Measurements from ENCODE around the gene PNMT.
"Not testable (repeated sequence)": the region's sequence is repeated elsewhere in the genome, so short reads cannot be mapped to it uniquely, and the experiment has no call there.

The PNMT gene

DNA sequence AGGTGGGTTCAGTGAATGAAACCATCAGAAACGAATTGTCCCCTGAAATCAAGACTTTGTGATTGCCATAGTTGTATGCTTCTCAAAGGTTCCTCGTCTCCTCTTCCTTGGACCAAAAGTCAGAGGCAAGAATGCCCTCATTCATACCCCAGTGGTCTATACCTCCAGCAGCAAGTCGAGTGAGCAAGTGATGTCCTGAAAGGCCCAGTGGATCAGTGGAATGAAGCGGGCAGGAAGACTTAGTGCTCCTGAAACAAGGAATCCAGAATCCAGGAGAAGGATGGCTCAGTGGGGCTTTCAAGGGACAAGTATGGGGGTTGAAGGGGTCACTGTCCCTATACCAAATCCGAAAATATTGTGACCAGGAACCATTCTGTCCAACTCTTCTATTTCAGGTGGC, 26.3 kb downstream of the PNMT start:
- DNase-seq, result no peak

DNA sequence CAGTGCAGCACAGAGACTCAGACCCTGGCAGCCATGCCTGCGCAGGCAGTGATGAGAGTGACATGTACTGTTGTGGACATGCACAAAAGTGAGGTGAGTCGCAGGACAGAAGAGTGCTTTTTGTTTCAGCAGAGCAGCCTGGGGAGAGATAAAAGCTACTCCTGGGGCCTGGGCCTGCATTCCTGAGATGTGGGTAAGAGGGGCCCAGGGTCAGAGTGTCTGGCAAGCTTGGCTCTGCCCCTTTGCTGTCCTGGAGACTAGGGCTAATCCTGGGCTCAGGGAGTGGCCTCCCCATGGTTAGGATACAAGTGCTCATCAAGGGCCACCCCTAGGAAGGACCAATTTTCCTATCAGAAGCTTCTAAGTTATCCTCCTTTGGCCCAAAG, 26.8 kb downstream of the PNMT start:
- no peak for DNase-seq

DNA sequence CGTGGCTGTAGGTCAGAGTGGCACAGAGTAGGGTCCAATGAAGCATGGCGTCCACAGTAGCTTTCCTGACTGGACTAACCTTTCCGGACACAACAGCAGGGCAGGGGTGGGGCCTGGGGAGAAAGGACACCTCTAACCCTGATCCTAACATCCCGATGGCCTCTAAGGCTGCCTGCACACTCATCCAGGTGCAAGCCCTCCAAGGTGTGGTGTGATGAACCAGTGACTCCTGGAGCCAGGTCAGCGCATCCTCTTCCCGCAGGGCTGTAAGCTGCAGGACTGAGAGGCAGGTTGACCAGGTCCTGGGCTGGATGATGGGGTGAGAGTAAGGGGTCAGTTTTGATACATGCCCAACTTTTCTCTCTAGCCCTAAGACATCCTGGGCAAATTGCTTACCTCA, 28.5 kb downstream of the PNMT start:
- no peak for DNase-seq

DNA sequence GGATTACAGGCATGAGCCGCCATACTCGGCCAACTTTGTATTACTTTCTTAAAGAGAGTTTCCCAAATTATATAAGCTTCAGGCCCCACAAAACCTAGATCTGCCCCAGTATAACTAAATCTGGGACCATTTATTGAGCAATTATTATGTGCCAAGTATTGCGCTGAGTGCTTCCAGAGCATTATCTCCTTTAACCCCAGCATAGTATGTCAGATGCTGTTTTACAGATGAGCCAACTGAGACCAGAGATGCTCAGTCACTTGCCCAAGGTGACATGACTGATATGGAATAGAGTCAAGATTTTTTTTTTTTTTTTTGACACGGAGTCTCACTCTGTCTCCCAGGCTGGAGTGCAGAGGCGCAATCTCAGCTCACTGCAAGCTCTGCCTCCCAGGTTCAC, 29.7 kb downstream of the PNMT start:
- DNase-seq, result no peak

DNA sequence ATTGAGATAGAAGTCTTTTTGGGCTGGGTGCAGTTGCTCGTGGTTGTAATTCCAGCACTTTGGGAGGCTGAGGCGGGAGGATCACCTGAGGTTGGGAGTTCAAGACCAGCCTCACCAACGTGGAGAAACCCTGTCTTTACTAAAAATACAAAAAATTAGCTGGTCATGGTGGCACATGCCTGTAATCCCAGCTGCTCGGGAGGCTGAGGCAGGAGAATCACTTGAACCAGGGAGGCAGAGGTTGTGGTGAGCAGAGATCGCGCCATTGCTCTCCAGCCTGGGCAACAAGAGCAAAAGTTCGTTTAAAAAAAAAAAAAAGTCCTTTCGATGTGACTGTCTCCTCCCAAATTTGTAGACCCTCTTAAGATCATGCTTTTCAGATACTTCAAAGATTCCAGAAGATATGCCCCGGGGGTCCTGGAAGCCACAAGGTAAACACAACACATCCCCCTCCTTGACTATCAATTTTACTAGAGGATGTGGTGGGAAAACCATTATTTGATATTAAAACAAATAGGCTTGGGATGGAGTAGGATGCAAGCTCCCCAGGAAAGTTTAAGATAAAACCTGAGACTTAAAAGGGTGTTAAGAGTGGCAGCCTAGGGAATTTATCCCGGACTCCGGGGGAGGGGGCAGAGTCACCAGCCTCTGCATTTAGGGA, 31.0 kb downstream of the PNMT start:
- DNase-seq, result not testable (repeated sequence)

DNA sequence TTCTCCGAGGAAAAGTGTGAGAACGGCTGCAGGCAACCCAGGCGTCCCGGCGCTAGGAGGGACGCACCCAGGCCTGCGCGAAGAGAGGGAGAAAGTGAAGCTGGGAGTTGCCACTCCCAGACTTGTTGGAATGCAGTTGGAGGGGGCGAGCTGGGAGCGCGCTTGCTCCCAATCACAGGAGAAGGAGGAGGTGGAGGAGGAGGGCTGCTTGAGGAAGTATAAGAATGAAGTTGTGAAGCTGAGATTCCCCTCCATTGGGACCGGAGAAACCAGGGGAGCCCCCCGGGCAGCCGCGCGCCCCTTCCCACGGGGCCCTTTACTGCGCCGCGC, 31.5 kb downstream of the PNMT start, which contains the start of gene ERBB2:
TSS of gene ERBB2 (plus strand) at position 247 of the 330 bp plus-strand sequence. CDS start 175 bp downstream, outside the sequence.
- no peak for DNase-seq

DNA sequence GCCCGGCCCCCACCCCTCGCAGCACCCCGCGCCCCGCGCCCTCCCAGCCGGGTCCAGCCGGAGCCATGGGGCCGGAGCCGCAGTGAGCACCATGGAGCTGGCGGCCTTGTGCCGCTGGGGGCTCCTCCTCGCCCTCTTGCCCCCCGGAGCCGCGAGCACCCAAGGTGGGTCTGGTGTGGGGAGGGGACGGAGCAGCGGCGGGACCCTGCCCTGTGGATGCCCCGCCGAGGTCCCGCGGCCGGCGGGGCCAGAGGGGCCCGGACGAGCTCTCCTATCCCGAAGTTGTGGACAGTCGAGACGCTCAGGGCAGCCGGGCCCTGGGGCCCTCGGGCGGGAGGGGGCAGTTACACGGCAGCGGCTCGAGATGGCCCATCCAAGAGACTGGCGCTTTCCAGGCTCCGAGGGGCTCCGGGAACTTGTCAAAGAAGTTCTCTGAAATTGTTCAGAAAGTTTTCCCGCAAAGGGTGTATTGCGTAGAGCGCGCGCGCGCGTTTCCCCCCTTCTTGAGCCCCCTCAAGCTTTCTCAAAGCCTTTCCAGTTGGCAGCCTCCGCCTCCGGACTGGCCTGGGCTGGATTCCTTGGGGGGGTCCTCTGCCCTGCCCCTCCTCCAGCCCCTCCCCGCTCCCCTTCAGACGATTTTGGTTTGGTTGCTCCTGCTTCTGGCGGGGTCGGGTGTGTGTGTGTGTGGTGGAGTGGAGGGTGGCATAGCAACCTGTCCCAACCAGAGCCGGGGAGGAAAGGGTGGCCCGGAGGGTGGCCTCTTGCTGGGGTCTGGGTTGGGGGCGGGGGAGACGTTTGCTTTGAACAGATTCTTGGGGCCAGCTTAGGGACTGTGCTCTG, 32.1 kb downstream of the PNMT start:
- DNase-seq, result no peak

DNA sequence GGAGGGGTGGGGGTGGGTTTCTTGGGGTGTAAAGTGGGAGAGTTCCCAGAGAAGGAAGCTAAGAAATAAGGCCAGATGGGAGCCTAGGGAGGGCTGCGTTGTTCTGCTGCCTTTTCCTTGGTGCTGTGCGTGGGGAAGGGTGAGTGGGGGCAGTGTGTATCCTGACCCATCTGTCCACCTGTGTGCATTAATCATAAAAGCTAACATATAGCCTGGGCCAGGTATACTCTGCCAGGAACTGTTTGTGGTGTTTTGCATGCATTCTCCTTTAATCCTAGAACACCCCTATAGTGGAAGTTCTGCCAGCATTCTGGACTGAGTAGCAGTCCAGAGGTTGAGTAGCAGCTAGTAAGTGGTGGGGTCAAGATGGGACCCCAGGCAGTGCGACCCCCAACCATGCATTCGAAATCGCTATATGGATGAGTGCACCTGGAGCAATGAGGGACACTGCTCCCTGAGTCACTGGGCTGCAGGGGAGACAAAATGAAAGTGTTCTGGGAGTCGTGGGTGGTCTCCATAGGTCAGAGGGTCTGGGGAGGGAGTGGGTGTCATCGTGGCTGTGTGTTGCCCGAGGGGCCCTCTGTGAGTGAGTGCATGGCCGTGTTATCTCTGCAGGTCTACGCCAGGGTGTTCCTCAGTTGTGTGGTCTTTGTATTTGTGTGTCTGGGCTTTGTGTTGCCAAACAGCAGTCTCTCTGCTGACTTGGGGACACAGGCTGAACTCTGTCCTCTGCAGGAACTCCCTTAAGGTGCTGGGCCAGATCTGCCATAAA, 32.9 kb downstream of the PNMT start:
- no peak for DNase-seq

DNA sequence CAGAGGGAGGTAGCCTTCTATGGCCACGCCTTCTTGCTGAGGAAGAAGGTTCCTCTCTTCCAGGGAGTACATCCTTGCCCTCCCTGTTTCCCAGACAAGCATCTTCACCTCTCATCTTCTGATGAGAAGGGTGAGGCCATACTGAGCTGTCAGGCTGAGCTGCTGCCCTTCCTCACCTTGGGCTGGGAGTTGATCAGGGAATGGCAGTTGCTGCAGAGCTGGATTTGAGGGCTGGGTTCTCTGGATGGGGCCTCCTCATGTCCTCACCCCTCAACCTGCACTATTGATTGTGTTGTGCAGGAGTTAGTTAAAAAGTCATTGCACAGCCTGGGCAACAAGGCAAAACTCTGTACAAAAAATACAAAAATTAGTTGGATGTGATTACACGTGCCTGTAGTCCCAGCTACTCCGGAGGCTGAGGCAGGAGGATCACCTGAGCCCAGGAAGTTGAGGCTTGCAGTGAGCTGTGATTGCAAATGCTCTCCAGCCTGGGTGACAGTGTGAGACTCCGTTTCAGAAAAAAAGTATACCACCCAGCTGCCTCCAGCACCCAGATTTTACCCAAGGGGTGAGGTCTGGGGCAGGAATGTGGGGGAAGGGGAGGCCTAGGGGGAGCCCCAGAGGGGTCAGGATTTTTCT, 33.6 kb downstream of the PNMT start:
- no peak for DNase-seq

DNA sequence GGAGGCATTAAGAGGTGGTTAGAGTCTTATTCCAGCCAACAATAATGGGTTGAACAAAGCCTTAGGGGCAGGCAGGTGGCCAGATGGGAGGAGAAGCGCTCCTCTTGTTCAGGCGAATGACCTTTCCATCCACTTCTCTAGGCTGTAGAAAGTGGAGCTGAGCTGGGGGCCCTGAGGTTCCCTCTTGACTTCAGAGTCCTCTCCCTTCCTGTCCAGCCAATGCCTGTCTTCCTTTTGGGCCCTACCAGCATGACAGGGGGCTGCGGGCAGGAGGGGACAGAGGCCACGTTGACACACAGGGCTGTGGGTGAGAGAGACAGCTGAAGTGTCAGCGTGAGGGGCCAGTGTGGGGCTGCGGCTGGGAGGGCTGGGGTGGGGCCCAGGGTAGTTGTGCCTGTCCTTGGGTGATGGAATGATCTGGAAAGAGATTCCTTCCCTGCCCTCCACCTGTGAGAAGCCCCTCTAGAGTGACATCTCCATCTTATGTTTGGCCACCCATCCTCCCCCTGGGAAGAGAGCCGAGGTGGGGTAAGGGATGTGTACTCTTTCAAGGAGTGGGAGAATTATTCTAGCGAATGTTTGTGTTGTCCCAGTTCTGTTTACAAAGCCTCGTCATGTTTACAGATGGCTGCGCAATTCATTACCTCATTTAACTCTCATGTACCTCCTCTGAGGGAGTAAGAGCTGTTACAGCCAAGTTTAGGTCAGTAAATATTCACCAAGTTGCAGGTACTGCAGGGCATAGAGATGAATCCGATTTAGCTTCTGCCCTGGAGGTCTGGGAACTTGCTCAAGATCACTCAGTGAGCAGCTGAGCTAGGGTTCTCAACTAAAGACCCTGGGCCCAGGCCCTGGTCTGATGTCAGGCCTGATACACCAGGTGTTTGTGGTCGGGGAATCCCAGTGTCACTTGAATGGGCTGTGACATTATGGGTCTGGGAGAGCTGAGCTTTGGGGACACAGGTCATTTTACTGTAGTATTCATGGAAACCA, 34.9 kb downstream of the PNMT start:
- no peak for DNase-seq

DNA sequence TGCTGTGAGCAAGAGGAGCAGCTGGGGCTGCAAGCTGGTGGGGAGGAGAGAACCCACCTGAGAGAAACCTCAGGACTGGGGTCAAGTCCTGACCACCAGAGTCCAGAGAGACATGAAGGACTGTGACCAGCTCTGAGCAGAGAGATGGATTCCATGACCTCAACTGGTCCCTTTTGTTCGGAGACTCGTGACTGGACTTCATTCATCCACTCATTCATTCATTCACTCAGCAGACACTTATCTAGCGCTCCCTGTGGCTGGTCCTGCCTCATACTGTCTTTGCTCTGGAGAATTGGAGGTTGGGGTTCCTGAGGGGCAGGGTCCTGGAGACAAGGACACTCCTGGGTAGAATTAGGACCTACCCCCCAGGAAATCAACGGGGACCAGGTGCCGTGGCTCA, 35.7 kb downstream of the PNMT start:
- DNase-seq, result no peak

DNA sequence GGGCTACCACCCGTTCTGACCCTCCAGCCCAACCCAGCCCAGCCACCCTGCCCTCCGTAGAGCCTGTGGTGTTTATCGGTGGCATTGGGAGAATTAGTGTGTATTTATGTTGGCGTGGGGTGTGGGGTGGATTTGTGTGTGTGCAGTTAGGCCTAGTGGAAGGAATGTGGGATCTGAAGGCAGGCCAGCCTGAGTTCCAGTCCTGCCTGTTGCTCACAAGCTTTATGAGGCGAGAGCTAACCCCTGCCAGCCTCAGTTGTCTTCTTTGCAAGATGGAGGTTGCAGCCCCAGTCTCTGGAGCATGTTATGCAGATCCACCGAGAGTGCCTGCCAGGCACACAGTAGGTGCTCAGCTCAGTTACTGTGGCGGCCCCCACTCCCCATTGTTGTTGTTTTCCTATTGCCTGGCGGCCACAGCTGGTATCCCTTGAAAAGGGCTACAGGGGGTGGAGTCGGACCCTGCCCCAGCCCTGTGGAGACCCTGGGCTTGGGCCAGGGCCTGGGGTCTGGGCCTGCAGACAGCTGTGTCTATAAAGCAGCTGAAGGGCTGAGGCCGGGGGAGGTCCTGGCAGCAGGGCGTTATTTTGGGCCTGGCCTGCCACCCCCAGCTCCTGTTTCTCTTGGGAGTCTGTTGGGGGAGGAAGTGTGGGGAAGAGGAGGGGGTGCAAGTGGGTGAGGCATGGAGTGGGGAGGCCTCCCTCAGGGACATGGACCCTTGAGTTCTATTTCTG, 36.7 kb downstream of the PNMT start:
- no peak for DNase-seq

DNA sequence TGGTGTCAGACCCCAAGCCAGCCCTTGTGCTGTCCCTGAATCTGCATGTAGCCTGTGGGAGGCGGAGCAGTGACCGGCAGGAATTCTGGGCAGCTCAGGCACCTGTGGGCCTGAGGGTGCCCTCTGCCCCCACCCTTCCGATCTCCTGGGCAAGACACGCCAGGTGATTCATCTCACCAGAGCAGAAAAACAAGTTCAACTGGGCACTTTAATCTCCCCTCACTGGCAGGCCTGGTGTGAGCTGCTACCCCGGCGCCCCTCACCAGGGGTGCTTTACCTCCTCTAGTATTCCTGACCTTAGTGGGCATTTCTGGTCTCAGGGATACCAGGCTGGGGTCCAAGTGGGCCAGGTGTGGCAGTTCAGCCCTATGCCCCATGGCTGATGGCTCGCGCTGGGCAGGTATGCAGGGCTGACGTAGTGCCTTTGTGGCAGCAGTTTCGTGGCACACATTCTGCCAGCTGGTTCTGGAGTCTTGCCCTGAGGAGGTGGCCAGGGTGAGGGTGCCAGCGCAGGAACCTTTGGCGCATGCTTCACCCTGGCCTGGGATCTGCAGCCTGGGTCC, 37.6 kb downstream of the PNMT start:
- DNase-seq, result no peak

DNA sequence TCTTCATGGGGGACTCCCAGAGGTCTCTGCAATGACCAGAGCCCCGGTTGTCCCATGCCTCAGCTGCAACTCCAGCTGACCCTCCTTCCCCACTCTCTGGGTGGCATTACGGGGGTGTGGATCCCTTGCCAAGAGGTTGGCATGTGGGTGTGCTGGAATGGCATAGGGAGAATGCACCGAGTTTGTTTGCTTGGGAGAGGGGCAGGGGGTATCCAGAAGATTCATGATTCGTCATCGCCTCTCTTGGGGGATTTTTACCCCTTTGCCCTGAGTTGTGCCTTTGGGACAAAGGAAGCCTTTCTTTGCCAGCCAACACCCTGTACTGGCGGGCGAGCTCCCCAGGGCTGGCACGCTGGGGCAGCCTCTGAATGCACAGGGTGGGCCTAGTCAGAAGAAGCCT, 38.1 kb downstream of the PNMT start:
- no peak for DNase-seq

DNA sequence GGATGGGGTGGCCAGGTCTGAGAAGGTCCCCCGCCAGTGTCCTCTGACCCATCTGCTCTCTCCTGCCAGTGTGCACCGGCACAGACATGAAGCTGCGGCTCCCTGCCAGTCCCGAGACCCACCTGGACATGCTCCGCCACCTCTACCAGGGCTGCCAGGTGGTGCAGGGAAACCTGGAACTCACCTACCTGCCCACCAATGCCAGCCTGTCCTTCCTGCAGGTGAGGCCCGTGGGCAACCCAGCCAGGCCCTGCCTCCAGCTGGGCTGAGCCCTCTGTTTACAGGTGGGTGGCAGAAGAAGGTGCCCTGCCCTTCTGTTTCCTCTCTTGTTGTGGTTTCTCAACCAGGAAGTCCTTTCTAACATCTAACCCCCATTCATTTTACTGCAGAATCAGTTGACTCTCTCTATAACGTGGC, 38.7 kb downstream of the PNMT start:
- DNase-seq, result peak; percentile 39

DNA sequence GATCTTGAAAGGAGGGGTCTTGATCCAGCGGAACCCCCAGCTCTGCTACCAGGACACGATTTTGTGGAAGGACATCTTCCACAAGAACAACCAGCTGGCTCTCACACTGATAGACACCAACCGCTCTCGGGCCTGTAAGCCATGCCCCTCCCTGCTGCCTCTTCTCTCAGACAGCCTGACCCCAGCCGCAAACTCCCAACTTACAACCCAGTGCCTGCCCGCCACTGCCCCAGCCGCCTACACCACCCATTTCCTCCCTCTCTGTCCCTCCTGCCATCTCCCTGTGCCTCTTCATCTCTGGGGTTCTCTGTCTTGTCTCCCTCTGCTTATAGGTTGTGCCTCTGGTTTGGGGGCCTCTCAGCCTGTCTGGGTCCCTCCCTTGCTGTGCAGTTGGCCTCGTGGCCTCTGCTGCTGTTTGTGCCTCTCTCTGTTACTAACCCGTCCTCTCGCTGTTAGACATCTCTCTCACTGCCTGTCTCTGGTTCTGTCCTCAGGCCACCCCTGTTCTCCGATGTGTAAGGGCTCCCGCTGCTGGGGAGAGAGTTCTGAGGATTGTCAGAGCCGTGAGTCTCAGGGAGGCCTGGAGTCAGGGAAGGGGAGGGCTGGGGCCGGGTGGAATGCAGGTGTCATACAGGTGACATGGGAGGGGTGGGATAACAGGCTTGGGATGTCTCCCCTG, 41.2 kb downstream of the PNMT start:
- DNase-seq, result no peak

DNA sequence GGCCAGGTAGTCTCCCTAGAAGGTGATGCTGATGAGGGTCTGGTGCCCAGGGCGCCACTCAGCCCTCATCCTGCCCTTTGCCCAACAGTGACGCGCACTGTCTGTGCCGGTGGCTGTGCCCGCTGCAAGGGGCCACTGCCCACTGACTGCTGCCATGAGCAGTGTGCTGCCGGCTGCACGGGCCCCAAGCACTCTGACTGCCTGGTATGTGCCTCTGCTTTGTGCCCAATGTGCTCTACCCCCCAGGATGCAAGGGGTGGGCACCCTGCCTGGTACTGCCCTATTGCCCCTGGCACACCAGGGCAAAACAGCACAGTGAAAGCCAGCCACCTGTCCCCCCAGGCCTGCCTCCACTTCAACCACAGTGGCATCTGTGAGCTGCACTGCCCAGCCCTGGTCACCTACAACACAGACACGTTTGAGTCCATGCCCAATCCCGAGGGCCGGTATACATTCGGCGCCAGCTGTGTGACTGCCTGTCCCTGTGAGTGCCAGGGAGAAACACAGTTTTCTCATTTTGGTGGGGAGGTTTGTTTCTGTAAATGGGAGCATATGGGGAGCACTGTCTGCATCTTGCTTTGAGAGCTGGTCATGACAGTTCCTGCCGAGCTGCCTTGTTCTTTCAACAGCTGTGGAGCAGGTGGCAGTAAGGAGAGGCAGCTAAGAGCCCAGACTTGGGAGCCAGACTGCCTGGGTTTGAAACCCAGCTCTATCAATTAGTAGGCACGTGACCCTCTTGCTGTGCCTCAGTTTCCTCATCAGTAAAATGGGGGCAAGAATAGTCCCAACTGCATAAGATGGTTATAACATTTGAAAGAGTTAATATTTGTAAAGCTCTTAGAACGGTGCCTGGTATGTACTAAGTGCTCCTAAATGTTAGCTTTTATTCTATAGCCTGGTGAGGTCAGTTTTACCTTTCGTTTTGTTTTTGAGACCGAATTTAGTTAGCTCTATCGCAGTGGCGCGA, 42.0 kb downstream of the PNMT start:
- no peak for DNase-seq

DNA sequence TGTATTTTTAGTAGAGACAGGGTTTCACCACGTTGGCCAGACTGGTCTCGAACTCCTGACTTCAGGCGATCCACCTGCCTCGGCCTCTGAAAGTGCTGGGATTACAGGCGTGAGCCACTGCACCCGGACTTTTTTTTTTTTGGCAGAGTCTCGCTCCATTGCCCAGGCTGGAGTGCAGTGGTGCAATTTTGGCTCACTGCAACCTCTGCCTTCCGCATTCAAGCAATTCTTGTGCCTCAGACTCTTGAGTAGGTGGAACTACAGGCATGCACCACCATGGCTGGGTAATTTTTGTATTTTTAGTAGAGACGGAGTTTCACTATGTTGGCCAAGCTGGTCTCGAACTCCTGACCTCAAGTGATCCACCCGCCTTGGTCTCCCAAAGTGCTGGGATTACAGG, 42.8 kb downstream of the PNMT start:
- DNase-seq, result not testable (repeated sequence)

DNA sequence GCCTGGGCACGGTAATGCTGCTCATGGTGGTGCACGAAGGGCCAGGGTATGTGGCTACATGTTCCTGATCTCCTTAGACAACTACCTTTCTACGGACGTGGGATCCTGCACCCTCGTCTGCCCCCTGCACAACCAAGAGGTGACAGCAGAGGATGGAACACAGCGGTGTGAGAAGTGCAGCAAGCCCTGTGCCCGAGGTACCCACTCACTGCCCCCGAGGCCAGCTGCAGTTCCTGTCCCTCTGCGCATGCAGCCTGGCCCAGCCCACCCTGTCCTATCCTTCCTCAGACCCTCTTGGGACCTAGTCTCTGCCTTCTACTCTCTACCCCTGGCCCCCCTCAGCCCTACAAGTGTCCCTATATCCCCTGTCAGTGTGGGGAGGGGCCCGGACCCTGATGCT, 43.6 kb downstream of the PNMT start:
- no peak for DNase-seq
